Neural progenitor cell (in vitro differentiated cells): ENCODE data around the gene INPP5D. TPM values are rescaled to one million over a fixed set of nuclear protein-coding genes. Genes with fewer than 3 reads are reported as not detected.

ENCODE experiments used
- DNase-seq: peaks from one replicate; pipeline ENCODE4 v3.0.0-alpha.2; 2016; ENCODE audit warnings: low spot score
- H2AFZ ChIP-seq: fragments of 200-600 bp; sonication (generic); replicated peaks from 2 replicates; pipeline ENCODE4 v1.6.1; 2016; ENCODE audit warnings: antibody characterized with exemption
- H3F3A ChIP-seq: fragments of 200-600 bp; sonication (generic); 2 replicates; pipeline ENCODE4 v1.6.1; 2016; ENCODE audit warnings: antibody characterized with exemption, low read depth
- H3K27ac ChIP-seq: fragments of 200-600 bp; sonication (generic); 2 replicates; pipeline ENCODE4 v1.5.1; 2016; ENCODE audit warnings: mild to moderate bottlenecking
- H3K27me3 ChIP-seq: fragments of 200-600 bp; sonication (generic); 2 replicates; pipeline ENCODE4 v1.6.1; 2016; ENCODE audit warnings: mild to moderate bottlenecking, moderate library complexity
- H3K36me3 ChIP-seq: fragments of 200-600 bp; sonication (generic); 2 replicates; pipeline ENCODE4 v1.5.1; 2016
- H3K4me1 ChIP-seq: fragments of 200-600 bp; sonication (generic); 2 replicates; pipeline ENCODE4 v1.6.1; 2016; ENCODE audit warnings: mixed run types
- H3K4me2 ChIP-seq: fragments of 200-600 bp; sonication (generic); 2 replicates; pipeline ENCODE4 v1.6.1; 2016
- H3K4me3 ChIP-seq: fragments of 200-600 bp; sonication (generic); 2 replicates; pipeline ENCODE4 v1.5.1; 2016
- H3K79me2 ChIP-seq: fragments of 200-600 bp; sonication (generic); 2 replicates; pipeline ENCODE4 v1.6.1; 2016; ENCODE audit warnings: low read depth
- H3K9ac ChIP-seq: fragments of 200-600 bp; sonication (generic); 2 replicates; pipeline ENCODE4 v1.6.1; 2016
- H3K9me3 ChIP-seq: fragments of 200-600 bp; sonication (generic); 2 replicates; pipeline ENCODE4 v1.5.1; 2016; ENCODE audit warnings: low read depth
- H4K20me1 ChIP-seq: fragments of 200-600 bp; sonication (generic); 2 replicates; pipeline ENCODE4 v1.6.1; 2016; ENCODE audit warnings: low read depth
- H3K27ac Mint-ChIP-seq: 3 replicates; pipeline ENCODE4 v1.8.0; 2021; ENCODE audit warnings: mixed read lengths
- H3K27me3 Mint-ChIP-seq: 2 replicates; pipeline ENCODE4 v1.8.0; 2022; ENCODE audit warnings: low read depth, mild to moderate bottlenecking, inconsistent platforms, moderate library complexity, mixed read lengths; ENCODE audit not compliant: insufficient read depth
- H3K36me3 Mint-ChIP-seq: 3 replicates; pipeline ENCODE4 v1.8.0; 2021; ENCODE audit warnings: mixed read lengths
- H3K4me1 Mint-ChIP-seq: 3 replicates; pipeline ENCODE4 v1.8.0; 2021; ENCODE audit warnings: mixed read lengths
- H3K4me3 Mint-ChIP-seq: 3 replicates; pipeline ENCODE4 v1.8.0; 2021; ENCODE audit warnings: mild to moderate bottlenecking, moderate library complexity, mixed read lengths
- H3K9me3 Mint-ChIP-seq: 3 replicates; pipeline ENCODE4 v1.8.0; 2020; ENCODE audit warnings: mixed read lengths
- CTCF ChIP-seq: fragments of 200-600 bp; sonication (generic); IDR thresholded peaks from 2 replicates; pipeline ENCODE4 v1.5.1; 2017; ENCODE audit warnings: antibody characterized with exemption, mild to moderate bottlenecking
- EZH2 ChIP-seq: fragments of 200-600 bp; sonication (generic); IDR thresholded peaks from 2 replicates; pipeline ENCODE4 v1.6.1; 2017; ENCODE audit warnings: antibody characterized with exemption, mild to moderate bottlenecking, moderate library complexity
- EZH2phosphoT487 ChIP-seq: fragments of 200-600 bp; sonication (generic); IDR thresholded peaks from 2 replicates; pipeline ENCODE4 v1.6.1; 2017; ENCODE audit warnings: antibody characterized with exemption
- total RNA-seq: library from RNA; depleted of rRNA; stranded (reverse); fragments of >200 nt; gene quantifications from 2 replicates; pipeline ENCODE4 v1.2.3, GENCODE V29; 2015; ENCODE audit warnings: low replicate concordance

The INPP5D gene
- total RNA-seq, 1 donor from 2014 or later: 4.2 TPM

GRCh38 chr2:233011702-233012131 lies 48.4 kb upstream of the INPP5D start:
- no peaks in the 10 kb centered on the region for H3K79me2 ChIP-seq
- no peak overlapping the region for H3K4me3 ChIP-seq
- TF ChIP-seq CTCF (no peak), EZH2 (no peak), EZH2phosphoT487 (no peak)
- no peaks in the 10 kb centered on the region for H3K9me3 ChIP-seq
- DNase-seq: no peak
- Mint-ChIP-seq H3K4me3 (no peak overlapping the region), H3K9me3 (peaks cover 3% of the 10 kb centered on the region), H3K27ac (no peak overlapping the region), H3K4me1 (no peaks in the 10 kb centered on the region), H3K36me3 (no peaks in the 10 kb centered on the region), H3K27me3 (peaks cover 3% of the 10 kb centered on the region)
- H3K27me3 ChIP-seq: no peaks in the 10 kb centered on the region
- H3K4me2 ChIP-seq: no peak overlapping the region
- no peak overlapping the region for H3K27ac ChIP-seq
- H2AFZ ChIP-seq: no peak overlapping the region
- H3K9ac ChIP-seq: no peak overlapping the region
- H3F3A ChIP-seq: no peaks in the 10 kb centered on the region
- no peaks in the 10 kb centered on the region for H3K4me1 ChIP-seq
- H4K20me1 ChIP-seq: no peaks in the 10 kb centered on the region
- H3K36me3 ChIP-seq: no peaks in the 10 kb centered on the region

- H3K4me1 Mint-ChIP-seq: no peaks in the 10 kb centered on the region
- no peak overlapping the region for H3K4me2 ChIP-seq
- no peaks in the 10 kb centered on the region for H3K27me3 ChIP-seq
- H2AFZ ChIP-seq: no peak overlapping the region
- H3K4me3 Mint-ChIP-seq: no peak overlapping the region
- peaks cover 3% of the 10 kb centered on the region for H3K27me3 Mint-ChIP-seq
- no peak overlapping the region for H3K27ac Mint-ChIP-seq
- no peaks in the 10 kb centered on the region for H3K36me3 ChIP-seq
- no peaks in the 10 kb centered on the region for H3F3A ChIP-seq
- no peaks in the 10 kb centered on the region for H3K36me3 Mint-ChIP-seq
- H3K4me3 ChIP-seq: no peak overlapping the region
- TF ChIP-seq CTCF (no peak), EZH2 (no peak), EZH2phosphoT487 (no peak)
- DNase-seq: no peak
- H3K27ac ChIP-seq: no peak overlapping the region
- H4K20me1 ChIP-seq: no peaks in the 10 kb centered on the region
- H3K9ac ChIP-seq: no peak overlapping the region
- H3K9me3 Mint-ChIP-seq: peaks cover 4% of the 10 kb centered on the region
- no peaks in the 10 kb centered on the region for H3K4me1 ChIP-seq
- H3K79me2 ChIP-seq: no peaks in the 10 kb centered on the region
- H3K9me3 ChIP-seq: no peaks in the 10 kb centered on the region
These were observed 47.7 kb upstream of the INPP5D start for GRCh38 chr2:233012301-233012971.

GRCh38 chr2:233013027-233013461 lies 47.1 kb upstream of the INPP5D start, which contains the start of gene NGEF:
TSS of gene NGEF (minus strand) at chr2:233013256. CDS start at chr2:232974890, 38,366 bp downstream.
- no peak within 1 kb of the TSS for H3K4me3 Mint-ChIP-seq
- H3K79me2 ChIP-seq: no peaks in the 10 kb centered on the region
- H4K20me1 ChIP-seq: no peaks in the 10 kb centered on the region
- TF ChIP-seq EZH2: no peak
- no peak for TF ChIP-seq CTCF
- TF ChIP-seq EZH2phosphoT487: no peak
- H3K4me2 ChIP-seq: no peak within 1 kb of the TSS
- no peaks in the 10 kb centered on the region for H3K27me3 ChIP-seq
- H3K36me3 Mint-ChIP-seq: no peaks in the 10 kb centered on the region
- no peaks in the 10 kb centered on the region for H3K36me3 ChIP-seq
- H3K27ac ChIP-seq: no peak within 1 kb of the TSS
- no peak for DNase-seq
- H3K4me1 Mint-ChIP-seq: no peaks in the 10 kb centered on the region
- no peak within 1 kb of the TSS for H3K9ac ChIP-seq
- H3K27me3 Mint-ChIP-seq: peaks cover 3% of the 10 kb centered on the region
- H3K9me3 Mint-ChIP-seq: peaks cover 6% of the 10 kb centered on the region
- no peak within 1 kb of the TSS for H3K4me3 ChIP-seq
- no peaks in the 10 kb centered on the region for H3K4me1 ChIP-seq
- no peak within 1 kb of the TSS for H3K27ac Mint-ChIP-seq
- no peak within 1 kb of the TSS for H2AFZ ChIP-seq
- no peaks in the 10 kb centered on the region for H3F3A ChIP-seq
- H3K9me3 ChIP-seq: no peaks in the 10 kb centered on the region
